Raji (cell line): ENCODE data around the gene CAND2.
A peak's percentile ranks its signal among the peaks of the same experiment; 100 is the strongest.

Source experiments
- POLR2A ChIP-seq: IDR thresholded peaks from 2 replicates; pipeline ENCODE4 v1.6.1; 2011; ENCODE audit warnings: low read depth, low read length, control low read depth; ENCODE audit not compliant: insufficient read depth

The CAND2 gene

GRCh38 chr3:12816521-12817342 is 20.3 kb downstream of the CAND2 start:
- no peak for TF ChIP-seq POLR2A

DNA sequence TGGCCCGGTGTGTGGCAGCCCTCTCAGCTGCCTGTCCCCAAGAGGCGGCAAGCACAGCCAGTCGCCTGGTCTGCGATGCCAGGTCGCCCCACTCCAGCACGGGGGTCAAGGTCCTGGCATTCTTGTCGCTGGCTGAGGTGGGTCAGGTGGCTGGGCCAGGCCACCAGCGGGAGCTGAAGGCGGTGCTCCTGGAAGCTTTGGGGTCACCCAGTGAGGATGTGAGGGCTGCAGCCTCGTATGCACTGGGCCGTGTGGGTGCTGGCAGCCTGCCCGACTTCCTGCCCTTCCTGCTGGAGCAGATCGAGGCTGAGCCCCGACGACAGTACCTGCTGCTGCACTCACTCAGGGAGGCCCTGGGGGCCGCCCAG is 20.8 kb downstream of the CAND2 start:
- no peak for TF ChIP-seq POLR2A

GRCh38 chr3:12818273-12818672 is 21.8 kb downstream of the CAND2 start:
- no peak for TF ChIP-seq POLR2A

DNA sequence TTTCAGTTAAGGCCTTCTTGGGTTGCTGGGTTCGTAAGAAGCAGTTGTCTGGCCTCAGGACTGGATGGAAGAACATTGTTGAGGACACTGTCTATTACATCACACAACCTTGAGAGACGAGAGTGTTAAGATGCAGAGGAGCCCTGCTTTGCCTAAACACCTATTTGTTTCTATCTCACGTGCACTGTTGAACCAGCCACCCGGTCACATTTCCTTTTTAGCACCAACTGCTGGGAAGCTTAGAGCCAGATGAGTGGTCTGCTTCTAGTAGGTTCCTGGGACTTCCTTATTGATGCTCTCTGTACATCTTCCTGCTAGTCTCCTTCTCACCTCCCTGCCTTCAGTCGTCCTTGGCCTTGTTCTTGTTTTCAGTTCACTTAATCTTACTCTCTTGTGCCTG is 22.3 kb downstream of the CAND2 start:
- no peak for TF ChIP-seq POLR2A

GRCh38 chr3:12822725-12823373 is 26.4 kb downstream of the CAND2 start:
- TF ChIP-seq POLR2A = no peak

GRCh38 chr3:12824299-12824698 is 27.8 kb downstream of the CAND2 start:
- no peak for TF ChIP-seq POLR2A

DNA sequence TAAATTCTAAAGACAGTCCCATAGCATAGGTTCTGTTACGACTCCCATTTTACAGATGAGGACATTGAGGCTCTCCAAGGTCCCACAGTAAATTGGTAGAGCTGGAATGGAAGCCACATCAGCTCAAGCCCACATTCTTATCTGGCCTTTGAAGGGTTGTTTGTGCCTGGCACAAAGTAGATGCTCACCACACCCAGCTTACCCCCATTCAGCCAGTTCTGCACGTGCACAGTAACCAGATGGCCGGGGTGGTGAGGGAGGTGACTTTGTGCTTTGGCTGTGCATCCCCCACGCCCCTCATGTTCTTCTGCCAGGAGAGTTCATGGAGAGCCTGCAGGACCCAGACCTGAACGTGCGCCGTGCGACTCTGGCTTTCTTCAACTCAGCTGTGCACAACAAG is 28.7 kb downstream of the CAND2 start:
- no peak for TF ChIP-seq POLR2A

DNA sequence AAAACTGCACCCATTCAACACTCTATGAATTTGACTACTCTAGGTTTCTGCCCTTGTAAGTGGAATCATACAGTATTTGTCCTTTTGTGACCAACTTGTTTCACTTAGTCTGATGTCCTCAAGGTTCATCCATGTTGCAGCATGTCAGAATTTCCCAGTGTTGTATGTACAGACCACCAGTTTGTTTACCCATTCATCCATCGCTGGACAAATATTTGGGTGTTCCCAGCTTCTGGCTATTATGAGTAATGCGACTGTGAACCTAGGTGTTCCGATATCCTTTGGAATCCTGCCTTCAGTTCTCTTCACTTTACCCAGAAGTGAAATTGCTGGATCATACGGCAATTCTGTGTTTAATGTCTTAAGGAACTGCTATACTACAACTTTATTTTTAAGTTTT is 32.3 kb downstream of the CAND2 start:
- TF ChIP-seq POLR2A = no peak

DNA sequence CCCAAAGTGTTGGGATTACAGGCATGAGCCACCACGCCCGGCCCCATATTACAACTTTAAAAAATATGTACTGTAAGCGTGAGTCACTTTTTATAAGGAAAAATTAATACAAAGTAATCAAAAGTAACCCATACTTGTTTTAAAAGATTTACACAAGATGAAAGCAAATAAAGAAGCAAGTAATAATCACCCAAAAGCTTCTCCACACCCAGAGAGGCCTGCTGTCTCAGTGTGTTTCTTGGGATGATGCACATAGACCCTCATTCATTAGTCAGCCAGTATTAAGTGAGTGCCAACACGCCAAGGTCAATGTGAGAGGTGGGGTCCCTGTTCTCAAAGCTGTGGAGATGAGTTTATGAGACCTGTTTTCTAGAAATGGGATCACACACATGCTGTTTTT is 32.9 kb downstream of the CAND2 start:
- TF ChIP-seq POLR2A = no peak

DNA sequence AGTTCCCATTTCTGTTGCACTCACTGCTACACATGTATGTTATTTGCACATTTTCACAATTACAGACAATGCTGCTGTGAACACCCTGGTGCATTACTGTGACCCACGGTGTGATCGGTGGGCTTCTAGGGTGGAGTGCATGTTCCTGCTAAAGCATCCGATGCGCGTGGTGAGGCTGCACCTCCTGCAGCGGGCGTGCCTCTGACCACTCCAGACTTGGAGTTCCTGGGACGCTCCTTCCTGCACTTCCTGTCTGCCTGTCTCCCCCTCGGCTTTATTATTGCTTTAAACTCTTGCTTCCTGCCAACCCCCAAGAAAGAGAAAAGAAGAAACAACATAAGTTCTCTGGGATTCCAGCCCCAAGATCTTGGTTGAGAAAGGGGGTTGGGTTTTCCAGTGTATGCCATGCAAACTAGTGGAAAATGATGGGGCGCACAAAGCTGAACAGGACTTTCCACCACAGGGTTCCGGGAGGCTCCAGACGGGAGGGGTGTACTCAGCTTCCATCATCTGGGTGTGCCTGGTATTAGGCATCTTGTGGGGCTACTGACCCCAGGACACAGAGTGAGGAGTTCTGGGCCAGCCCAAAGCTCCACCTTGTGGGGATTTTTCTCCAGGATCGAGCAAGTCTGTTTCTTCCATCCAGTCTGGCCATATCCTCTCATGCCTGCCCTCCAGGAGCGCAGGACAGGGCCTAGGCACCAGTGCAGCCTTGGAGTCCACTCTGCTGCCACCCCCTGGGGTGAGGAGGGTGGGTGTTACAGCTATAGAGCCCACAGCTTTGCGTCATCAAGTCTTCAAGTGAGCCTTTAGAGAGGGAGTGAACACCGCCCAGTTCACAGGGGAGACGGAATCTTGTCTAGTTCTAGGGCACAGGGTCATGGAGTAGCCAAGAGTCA is 33.7 kb downstream of the CAND2 start:
- no peak for TF ChIP-seq POLR2A

DNA sequence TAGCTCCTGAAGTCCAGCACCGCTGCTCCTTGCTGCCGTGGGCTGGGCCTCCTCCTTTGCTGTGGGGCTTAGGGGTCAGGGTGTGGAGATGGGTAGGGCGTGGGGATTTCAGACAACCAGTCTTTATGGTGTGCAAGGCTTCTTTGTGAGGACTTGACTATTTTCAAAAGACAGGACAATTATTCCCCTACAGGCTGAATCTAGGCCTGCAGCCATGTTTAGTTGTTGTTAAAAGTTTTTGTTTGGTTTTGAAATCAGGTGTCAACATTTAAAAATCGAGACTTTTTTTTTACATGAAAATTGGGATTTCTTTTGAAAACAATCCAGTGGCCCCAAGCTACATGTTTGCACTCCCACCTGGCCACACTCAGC is 34.3 kb downstream of the CAND2 start:
- TF ChIP-seq POLR2A = no peak

DNA sequence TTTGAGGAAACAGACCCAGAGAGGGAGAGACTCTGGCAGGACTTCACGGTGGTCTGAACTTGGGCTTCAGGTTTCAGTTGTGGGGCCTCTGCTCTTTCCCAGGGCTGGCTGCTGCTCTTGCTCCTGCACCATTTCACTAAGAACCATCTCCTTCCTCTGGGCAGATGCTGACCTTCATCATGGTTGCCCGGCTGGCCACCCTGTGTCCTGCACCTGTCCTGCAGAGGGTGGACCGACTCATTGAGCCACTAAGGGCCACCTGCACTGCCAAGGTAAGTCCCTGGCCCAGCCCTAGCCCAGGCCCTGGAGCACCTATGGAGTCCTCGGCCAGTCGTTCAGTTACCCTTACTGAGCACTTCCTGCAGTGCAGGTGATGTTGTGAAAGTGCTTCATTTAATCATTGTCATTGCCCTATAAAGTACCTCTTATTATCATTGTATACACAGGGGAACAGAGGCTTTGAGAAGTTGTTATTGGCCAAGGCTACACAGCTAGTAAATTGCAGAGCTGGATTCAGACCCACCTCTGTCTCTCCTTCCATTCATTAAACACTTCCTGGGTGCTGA is 34.9 kb downstream of the CAND2 start:
- no peak for TF ChIP-seq POLR2A

- TF ChIP-seq POLR2A = 0 out of 2 replicates have a peak, but pooled peaks have one; percentile 7
Observed at GRCh38 chr3:12832350-12833221, 36.1 kb downstream of the CAND2 start.
